Mucosa of stomach (tissue), 1 donor: ENCODE results near the gene DGKQ.

Source experiments
- H3K27me3 ChIP-seq: one replicate; pipeline ENCODE4 v1.7.0; 2013; ENCODE audit warnings: mild to moderate bottlenecking, low read length; ENCODE audit not compliant: control insufficient read depth, insufficient read depth
- H3K36me3 ChIP-seq: one replicate; pipeline ENCODE4 v1.7.0; 2013; ENCODE audit warnings: low read length; ENCODE audit not compliant: control insufficient read depth, insufficient read depth
- H3K4me1 ChIP-seq: one replicate; pipeline ENCODE4 v1.7.0; 2013; ENCODE audit warnings: mild to moderate bottlenecking, low read length; ENCODE audit not compliant: control insufficient read depth, insufficient read depth
- H3K4me3 ChIP-seq: one replicate; pipeline ENCODE4 v1.7.0; 2013; ENCODE audit warnings: low read length
- H3K9ac ChIP-seq: one replicate; pipeline ENCODE4 v1.7.0; 2013; ENCODE audit warnings: mild to moderate bottlenecking, low read length, moderate library complexity
- H3K9me3 ChIP-seq: one replicate; pipeline ENCODE4 v1.7.0; 2013; ENCODE audit warnings: mild to moderate bottlenecking, low read length, moderate library complexity; ENCODE audit not compliant: control insufficient read depth
- donor health status: Pancreatic carcinoma.

The DGKQ gene

GRCh38 chr4:974668-975067 is 1.3 kb upstream of the DGKQ start:
- Histone ChIP-seq H3K4me1 (peaks cover 26% of the 10 kb centered on the region), H3K27me3 (no peaks in the 10 kb centered on the region), H3K36me3 (no peaks in the 10 kb centered on the region), H3K9ac (no peak overlapping the region), H3K9me3 (no peaks in the 10 kb centered on the region), H3K4me3 (no peak overlapping the region)

- H3K36me3 ChIP-seq, result no peaks in the 10 kb centered on the region
- peaks cover 38% of the 10 kb centered on the region for H3K4me1 ChIP-seq
- no peaks in the 10 kb centered on the region for H3K9me3 ChIP-seq
- H3K4me3 ChIP-seq, result peak overlapping the region; percentile 46
- peak overlapping the region; percentile 64 for H3K9ac ChIP-seq
- no peaks in the 10 kb centered on the region for H3K27me3 ChIP-seq
Observed at GRCh38 chr4:972651-973424, 531 bp downstream of the DGKQ start.

DNA sequence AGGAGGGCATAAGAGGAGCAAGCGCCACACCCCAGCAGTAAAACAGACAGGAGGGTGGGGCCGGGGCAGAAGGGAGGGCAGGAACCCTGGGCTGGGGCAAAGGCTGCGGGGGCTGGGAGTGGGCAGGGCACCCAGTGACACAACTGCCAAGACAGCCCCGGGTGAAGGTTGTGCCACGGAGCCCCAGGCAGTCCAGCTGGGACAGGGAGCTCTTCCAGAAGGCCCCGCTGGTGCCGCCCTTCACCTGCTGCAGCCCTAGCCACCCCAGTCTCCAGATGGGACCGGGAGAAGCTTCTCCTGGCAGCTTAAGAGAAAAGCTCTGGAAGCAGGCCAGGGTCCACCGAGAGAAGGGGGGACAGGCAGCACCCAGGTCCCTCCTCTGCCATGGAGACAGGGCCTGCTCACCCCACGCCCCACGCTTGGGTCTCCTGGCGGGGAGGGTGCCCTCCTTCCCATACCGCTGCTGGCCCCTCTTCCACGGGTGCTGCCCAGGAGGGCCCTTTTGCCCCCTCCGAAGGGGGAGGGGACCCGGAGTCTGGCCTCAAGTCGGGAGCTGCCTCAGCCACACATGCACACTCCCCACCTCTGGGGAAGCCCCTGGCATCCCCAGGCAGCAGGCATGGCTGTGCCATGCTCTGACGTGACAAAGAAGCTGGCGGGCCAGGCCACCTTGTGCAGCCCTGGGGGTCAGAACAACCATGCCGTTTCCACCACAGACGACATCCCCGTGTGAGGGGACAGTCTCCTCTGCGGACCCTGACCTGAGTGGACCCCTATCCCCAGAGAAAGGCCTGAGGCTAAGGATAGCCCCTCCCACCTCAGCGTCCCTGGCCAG is 1.5 kb downstream of the DGKQ start:
- Histone ChIP-seq H3K9ac (peak overlapping the region; percentile 64), H3K36me3 (no peaks in the 10 kb centered on the region), H3K4me1 (peaks cover 38% of the 10 kb centered on the region), H3K4me3 (peak overlapping the region; percentile 46), H3K27me3 (no peaks in the 10 kb centered on the region), H3K9me3 (no peaks in the 10 kb centered on the region)

- H3K27me3 ChIP-seq, result no peaks in the 10 kb centered on the region
- H3K36me3 ChIP-seq, result no peaks in the 10 kb centered on the region
- H3K9ac ChIP-seq, result no peak overlapping the region
- H3K4me1 ChIP-seq, result peaks cover 38% of the 10 kb centered on the region
- H3K4me3 ChIP-seq, result no peak overlapping the region
- no peaks in the 10 kb centered on the region for H3K9me3 ChIP-seq
Observed at GRCh38 chr4:970854-971520, 2.4 kb downstream of the DGKQ start.

- Histone ChIP-seq H3K4me1 (peaks cover 38% of the 10 kb centered on the region), H3K36me3 (no peaks in the 10 kb centered on the region), H3K4me3 (no peak overlapping the region), H3K9me3 (no peaks in the 10 kb centered on the region), H3K27me3 (no peaks in the 10 kb centered on the region), H3K9ac (no peak overlapping the region)
Observed at GRCh38 chr4:970046-970745, 3.2 kb downstream of the DGKQ start.

- no peak overlapping the region for H3K9ac ChIP-seq
- no peak overlapping the region for H3K4me3 ChIP-seq
- H3K9me3 ChIP-seq, result no peaks in the 10 kb centered on the region
- no peaks in the 10 kb centered on the region for H3K36me3 ChIP-seq
- peaks cover 38% of the 10 kb centered on the region for H3K4me1 ChIP-seq
- H3K27me3 ChIP-seq, result no peaks in the 10 kb centered on the region
Observed at GRCh38 chr4:968621-969394, 4.6 kb downstream of the DGKQ start.

- no peaks in the 10 kb centered on the region for H3K27me3 ChIP-seq
- H3K4me1 ChIP-seq, result peaks cover 44% of the 10 kb centered on the region
- no peak overlapping the region for H3K9ac ChIP-seq
- no peaks in the 10 kb centered on the region for H3K9me3 ChIP-seq
- no peak overlapping the region for H3K4me3 ChIP-seq
- no peaks in the 10 kb centered on the region for H3K36me3 ChIP-seq
Observed at GRCh38 chr4:968221-968620, 5.1 kb downstream of the DGKQ start.

DNA sequence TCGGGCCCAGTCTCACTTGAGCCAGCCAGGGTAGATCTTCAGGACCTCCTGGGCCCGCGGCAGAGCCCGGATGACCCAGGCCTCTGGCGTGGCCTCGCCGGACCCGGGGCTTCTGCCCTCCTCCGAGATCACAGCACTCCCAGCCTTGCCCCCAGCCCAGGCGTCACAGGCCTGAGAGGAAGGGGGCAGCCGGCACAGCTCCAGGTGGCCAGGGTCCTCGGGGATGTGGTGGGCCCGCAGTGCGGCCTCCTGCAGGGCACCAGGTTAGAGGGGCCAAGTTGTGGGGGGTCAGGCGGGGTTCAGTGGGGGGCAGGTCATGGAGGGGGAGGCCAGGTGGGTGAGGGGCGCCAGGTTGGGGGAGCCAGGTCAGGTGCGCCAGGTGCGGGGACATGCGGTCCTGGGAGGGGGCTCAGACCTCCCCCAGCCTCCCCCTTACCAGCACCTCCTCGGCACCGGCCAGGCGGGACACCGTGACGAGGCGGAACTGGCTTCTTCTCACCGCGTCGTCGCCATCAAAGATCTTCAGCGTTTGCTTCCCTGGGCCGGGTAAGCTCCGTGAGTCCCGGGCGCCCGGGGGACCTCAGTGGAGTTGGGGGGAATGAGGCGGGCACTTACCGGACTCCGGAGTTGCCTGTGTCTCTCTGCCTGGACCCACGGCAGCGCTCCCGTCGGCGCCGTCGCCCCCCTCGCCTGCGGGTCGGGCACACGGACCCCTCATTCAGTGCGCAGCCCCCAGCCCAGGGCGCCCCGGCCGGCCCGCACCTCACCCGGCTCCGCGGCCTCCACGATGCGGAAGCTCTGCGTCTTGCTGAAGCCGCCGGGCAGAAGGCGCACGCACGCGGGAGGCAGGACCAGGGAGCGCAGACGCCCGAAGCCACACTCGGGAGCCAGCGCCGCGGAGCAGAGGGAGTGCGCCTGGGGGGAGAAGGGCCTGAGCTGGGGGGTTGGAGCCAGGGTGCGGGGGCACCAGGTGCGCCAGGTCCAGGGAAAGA is 6.0 kb downstream of the DGKQ start:
- no peak overlapping the region for H3K4me3 ChIP-seq

DNA sequence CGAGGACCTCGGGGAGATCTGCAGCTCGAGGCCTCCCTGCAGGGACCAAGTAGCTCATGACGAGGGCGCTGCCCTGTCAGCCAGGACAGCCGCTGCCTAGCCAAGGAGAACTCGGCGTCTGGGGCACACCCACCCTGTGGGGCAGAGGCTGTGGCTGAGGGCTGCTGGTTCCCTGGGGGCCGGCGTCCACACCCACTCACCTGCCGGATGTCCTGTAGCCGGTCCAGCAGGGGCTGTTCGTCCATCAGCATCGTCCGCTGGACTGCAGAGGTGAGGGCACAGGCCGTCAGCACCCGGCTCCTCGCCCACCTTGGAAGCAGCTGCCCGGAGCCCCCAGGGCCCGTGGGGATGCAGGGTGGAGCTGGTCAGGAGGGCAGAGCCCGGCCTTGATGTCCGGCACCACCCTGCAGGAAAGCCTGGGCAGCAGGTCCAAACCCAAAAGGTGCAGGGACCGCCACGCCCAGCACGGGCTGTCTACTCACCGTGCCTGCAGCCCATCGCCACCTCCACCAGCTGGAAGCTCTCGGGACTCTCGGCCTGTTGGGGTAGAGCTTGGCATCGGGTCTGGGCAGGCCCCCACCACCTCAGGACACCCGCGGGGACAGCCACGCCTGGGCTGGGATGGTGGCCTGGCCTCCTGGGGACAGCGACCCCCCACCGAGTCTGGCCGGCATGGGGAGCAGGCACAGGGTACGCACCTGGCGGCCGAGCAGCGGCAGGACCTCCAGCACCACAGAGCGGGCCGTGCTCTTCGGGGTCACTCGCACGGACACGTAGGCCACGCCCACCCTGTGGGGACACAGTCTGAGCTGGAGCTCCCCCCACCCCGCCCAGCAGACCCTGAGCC is 6.9 kb downstream of the DGKQ start:
- no peaks in the 10 kb centered on the region for H3K9me3 ChIP-seq
- peaks cover 41% of the 10 kb centered on the region for H3K4me1 ChIP-seq
- no peaks in the 10 kb centered on the region for H3K27me3 ChIP-seq
- no peaks in the 10 kb centered on the region for H3K36me3 ChIP-seq
- no peak overlapping the region for H3K4me3 ChIP-seq
- no peak overlapping the region for H3K9ac ChIP-seq

More for the DNA sequence above, 6.0 kb downstream of the DGKQ start:
- Histone ChIP-seq H3K9me3 (no peaks in the 10 kb centered on the region), H3K9ac (no peak overlapping the region), H3K36me3 (no peaks in the 10 kb centered on the region), H3K27me3 (no peaks in the 10 kb centered on the region), H3K4me1 (peaks cover 46% of the 10 kb centered on the region)

GRCh38 chr4:965766-966134 is 7.6 kb downstream of the DGKQ start:
- Histone ChIP-seq H3K9ac (no peak overlapping the region), H3K27me3 (no peaks in the 10 kb centered on the region), H3K4me3 (no peak overlapping the region), H3K9me3 (no peaks in the 10 kb centered on the region), H3K4me1 (peaks cover 34% of the 10 kb centered on the region), H3K36me3 (no peaks in the 10 kb centered on the region)
